Upper lobe of left lung (tissue), 4 donors: ENCODE measurements around the gene DCDC2C.

Experiments
- EP300 ChIP-seq, 4 donors: sonication (generic); formaldehyde crosslinking; IDR thresholded peaks; one replicate each; pipeline ENCODE4 v1.5.1; 2017; ENCODE audit warnings: antibody characterized with exemption in 4 of 4, control low read depth in 2 of 4
- POLR2A ChIP-seq, 4 donors: fragments of 450-650 bp; IDR thresholded peaks; one replicate each; pipeline ENCODE4 v1.5.1; 2016 to 2017; ENCODE audit warnings: antibody characterized with exemption in 4 of 4, mild to moderate bottlenecking in 2 of 4
- POLR2AphosphoS5 ChIP-seq, 2 donors: sonication (generic); formaldehyde crosslinking; IDR thresholded peaks; one replicate each; pipeline ENCODE4 v1.5.1; 2017; ENCODE audit warnings: antibody characterized with exemption in 2 of 2
- TF ChIP-seq, protein P1 (sequence below), 6 experiments: fragments of 450-650 bp in 4 of 6; fragments of 200-600 bp in 2 of 6; sonication (generic) in 2 of 6; IDR thresholded peaks; one replicate each; pipeline ENCODE4 v1.5.1; 2016 to 2019; ENCODE audit warnings: antibody characterized with exemption in 6 of 6

DNA sequence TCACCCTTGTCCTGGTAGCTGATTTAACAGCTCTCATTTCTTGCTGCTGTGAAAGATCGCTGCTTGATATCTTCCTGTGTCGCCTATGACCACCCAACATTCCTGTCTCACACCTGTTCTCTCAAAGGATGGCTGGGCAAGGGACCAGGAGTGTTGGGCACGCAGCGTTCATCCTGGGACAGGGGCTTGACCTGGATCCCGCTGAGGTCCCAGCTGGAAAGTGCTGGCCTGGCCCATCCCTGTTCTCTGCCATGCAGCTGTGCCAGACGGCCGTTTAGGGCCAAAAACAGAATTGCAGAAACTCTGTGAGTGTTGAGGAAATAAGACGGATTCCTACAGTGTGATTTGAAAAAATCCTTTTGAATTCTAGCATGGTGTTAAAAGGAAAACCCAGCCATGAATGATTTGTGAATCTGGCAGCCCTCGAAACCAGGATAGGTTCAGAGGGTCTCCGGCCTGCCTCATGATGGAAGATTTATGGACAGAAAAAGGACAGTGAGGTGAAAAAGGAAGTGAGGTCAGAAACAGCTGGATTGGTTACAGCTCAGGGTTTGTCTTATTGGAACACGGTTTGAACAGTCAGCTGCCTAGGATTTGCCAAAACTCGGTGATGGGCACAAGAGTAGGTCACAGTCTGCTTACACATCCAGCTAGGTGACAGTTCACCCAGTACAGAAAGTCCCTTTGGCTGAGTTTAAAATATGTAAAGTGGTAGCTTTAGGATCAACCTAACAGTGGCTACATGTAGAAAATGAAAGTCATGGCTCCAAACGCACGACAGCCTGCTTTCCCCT lies 164.8 kb downstream of the DCDC2C start:
- TF ChIP-seq, protein P1, sequence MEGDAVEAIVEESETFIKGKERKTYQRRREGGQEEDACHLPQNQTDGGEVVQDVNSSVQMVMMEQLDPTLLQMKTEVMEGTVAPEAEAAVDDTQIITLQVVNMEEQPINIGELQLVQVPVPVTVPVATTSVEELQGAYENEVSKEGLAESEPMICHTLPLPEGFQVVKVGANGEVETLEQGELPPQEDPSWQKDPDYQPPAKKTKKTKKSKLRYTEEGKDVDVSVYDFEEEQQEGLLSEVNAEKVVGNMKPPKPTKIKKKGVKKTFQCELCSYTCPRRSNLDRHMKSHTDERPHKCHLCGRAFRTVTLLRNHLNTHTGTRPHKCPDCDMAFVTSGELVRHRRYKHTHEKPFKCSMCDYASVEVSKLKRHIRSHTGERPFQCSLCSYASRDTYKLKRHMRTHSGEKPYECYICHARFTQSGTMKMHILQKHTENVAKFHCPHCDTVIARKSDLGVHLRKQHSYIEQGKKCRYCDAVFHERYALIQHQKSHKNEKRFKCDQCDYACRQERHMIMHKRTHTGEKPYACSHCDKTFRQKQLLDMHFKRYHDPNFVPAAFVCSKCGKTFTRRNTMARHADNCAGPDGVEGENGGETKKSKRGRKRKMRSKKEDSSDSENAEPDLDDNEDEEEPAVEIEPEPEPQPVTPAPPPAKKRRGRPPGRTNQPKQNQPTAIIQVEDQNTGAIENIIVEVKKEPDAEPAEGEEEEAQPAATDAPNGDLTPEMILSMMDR (IDR thresholded peaks at IDR 0.05): no peak
- TF ChIP-seq POLR2A (IDR thresholded peaks at IDR 0.05): no peak
- no peak for TF ChIP-seq POLR2AphosphoS5 (IDR thresholded peaks at IDR 0.05)
- TF ChIP-seq EP300 (IDR thresholded peaks at IDR 0.05): no peak
